NCI-H2227 (cell line): ENCODE data around the gene UNC45A.
"Not testable (repeated sequence)": the region's sequence is repeated elsewhere in the genome, so short reads cannot be mapped to it uniquely, and the experiment has no call there.

Source experiments
- DNase-seq: peaks from one replicate; lab custom pipeline; 2025; ENCODE audit not compliant: unreplicated experiment; lab: John Stamatoyannopoulos, UW

Gene UNC45A

DNA sequence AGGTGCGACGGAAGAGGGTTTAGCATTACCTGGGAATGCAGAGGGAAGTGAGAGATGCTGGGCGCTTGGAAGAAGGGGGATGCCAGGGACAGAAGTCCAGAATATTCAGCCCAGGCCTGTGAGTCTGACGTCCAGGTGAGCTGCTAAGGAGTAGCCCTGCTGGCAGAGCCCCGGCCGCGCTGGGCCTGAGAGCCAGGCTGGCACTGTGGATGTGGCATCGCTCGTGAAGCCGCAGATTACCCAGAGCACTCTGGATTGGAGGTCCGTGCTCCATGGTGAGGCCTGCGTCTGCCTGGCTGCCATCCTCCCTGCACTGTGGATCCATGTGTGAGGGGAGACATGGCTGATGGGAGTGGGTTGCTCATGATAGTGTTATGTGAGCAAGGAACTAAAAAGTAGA lies 17.5 kb upstream of the UNC45A start:
- DNase-seq, result no peak

DNA sequence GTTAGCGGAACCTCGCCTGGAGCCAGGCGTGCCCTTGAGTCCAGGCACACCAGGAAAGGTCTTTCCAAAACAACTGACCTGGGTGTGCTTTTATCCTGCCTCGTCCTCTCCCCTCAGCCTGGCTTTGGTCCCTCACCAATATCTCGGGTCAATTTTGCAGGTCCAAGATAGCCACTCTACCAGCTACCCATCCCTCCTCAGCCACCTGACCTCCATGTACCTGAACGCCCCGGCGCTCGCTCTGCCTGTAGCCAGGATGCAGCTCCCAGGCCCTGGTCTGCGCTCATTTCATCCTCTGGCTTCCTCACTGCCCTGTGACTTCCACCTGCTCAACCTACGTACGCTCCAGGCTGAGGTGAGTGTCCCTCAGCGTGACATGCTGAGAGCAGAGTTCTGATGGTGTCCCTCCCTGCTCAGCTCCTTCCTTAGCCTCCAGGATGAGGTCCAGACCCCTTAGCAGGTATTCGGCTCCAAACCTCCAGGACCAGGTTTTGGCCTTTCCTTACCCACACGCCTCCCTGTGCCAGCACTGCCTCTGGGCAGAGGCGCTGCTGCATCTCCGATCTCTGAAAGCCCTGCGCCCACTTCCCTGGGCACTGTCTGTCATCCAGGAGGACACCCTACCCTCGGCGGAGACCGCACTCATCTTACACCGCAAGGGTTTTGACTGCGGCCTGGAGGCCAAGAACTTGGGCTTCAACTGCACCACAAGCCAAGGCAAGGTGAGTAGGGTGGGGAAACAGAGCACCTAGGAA lies 16.9 kb upstream of the UNC45A start:
- DNase-seq, result no peak

DNA sequence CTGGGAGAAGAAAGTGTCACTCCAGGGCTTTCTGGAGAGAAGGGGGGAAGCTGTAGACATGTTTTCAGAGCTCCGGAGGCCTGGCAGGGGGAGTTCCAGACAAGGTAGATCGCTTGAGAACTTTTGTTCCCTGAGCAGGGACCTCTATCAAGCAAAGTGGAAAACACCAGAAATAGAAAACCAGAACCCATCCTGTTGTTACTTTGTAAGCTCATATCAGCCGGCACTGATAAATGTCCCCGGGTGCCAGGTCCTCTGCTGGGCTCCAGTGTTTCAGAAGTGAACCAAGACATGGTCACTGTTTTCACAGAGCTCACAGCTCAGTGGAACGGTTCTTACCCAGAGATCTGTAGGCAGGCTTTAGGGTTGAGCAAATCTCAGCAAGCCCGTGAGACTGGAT lies 16.2 kb upstream of the UNC45A start:
- DNase-seq, result no peak

DNA sequence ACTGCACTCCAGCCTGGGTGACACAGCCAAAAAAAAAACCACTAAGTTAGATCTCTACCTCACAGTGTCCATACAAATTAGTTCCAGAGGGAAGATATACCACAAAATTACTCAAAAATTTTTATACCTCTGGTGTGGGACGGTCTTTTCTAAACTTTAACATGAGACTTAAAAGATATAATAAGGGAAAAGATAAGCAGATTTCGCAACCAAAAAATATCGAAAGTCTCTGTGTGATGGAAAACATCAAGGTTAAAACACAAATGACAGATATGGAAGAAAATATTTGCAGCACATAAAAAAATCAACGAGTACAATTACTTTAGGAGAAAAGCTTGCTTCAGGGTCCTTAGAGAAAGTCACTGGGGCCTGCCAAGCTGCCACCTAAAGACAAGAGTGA lies 13.2 kb upstream of the UNC45A start:
- DNase-seq, result no peak

DNA sequence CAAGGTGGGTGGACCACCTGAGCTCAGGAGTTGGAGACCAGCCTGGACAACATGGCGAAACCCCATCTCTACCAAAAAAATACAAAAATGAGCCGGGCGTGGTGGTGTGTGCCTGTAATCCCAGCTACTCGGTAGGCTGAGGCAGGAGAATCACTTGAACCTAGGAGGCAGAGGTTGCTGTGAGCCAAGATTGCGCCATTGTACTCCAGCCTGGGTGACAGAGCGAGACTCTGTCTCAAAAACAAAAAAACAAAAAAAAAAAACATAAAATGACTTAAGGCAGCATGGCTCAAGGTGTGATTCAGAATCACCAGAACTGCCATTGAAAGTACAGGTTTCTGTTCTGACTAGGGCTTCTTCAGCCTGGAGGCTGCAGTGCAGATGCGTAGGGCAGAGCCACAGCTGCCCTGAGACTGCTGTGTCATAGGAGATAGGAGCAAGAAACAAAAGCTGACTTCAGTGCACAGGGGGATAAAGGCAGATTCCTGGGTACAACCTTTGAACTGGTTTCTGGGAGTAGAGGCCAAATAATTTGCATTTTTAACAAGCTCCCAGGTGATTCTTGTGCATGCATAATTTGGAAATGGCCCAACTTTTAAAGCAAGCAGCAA lies 12.3 kb upstream of the UNC45A start:
- DNase-seq, result not testable (repeated sequence)

DNA sequence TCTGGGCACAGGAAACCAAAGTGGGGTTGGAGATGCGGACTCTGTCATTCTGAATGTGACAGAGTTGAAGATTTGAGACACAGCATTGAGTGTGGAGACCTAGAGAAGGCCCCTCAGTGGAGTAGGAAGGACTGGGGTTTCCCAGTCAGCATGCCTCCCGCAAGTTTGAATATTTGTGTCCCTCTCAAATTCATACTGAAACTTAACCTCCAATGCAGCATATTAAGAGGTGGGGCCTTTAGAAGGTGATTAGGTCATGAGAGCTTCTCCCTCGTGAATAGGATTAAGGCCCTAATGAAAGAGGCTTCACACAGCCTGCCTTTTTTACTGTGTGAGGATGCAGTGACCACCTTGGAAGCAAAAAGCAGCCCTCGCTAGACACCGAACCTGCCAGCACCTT lies 10.7 kb upstream of the UNC45A start:
- DNase-seq, result no peak

DNA sequence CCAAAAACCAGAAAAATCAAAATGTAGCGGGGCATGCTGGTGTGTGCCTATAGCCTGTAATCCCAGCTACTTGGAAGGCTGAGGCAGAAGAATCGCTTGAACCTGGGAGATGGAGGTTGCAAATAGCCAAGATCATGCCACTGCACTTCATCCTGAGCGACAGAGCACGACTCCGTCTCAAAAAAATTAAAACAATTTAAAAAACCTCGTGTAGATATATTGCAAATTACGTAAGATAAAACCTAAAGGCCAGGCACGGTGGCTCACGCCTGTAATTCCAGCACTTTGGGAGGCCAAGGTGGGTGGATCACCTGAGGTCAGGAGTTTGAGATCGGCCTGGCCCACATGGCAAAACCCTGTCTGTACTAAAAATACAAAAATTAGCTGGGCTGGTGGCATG lies 8.3 kb upstream of the UNC45A start:
- not testable (repeated sequence) for DNase-seq

DNA sequence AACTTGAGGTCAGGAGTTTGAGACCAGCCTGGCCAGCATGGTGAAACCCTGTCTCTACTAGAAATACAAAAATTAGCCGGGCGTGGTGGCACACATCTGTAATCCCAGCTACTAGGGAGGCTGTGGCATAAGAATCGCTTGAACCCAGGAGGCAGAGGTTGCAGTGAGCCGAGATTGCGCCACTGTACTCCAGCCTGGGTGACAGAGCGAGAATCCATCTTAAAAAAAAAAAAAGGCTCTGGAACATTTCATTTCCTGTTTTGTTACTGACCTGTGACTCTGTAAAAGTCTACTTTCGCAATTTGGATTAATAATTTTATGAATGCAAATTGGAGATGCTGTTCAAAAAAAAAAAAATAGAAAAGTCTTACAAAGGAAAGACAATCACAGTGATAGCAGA lies 7.0 kb upstream of the UNC45A start:
- DNase-seq, result not testable (repeated sequence)

DNA sequence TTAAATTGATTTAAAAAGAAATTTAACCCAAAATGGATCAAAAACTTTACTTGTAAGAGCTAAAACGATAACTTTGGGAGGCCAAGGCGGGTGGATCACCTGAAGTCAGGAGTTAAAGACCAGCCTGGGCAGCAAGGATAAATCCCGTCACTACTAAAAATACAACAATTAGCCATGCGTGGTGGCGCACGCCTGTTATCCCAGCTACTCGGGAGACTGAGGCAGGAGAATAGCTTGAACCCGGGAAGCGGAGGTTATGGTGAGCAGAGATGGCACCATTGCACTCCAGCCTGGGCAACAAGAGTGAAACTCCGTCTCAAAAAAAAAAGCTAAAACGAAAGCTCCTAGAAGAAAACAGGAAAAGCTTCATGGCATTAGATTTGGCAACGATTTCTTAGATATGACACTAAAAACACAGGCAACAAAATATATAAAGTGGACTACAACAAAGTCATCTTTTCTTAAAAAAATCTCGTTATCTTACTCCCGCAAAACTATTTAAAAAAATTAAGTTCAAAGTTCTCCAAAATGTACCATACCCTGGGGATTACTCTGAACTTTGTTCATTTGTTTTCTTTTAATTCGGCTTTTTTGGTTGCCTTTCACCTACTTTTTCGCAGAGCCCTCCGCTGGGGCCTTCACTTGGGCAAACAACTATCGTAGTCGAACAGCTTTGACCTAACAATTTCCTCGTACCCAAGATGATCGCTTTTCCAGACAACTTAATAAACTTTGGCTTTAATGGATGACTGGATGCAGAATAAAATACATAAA lies 5.7 kb upstream of the UNC45A start:
- no peak for DNase-seq

DNA sequence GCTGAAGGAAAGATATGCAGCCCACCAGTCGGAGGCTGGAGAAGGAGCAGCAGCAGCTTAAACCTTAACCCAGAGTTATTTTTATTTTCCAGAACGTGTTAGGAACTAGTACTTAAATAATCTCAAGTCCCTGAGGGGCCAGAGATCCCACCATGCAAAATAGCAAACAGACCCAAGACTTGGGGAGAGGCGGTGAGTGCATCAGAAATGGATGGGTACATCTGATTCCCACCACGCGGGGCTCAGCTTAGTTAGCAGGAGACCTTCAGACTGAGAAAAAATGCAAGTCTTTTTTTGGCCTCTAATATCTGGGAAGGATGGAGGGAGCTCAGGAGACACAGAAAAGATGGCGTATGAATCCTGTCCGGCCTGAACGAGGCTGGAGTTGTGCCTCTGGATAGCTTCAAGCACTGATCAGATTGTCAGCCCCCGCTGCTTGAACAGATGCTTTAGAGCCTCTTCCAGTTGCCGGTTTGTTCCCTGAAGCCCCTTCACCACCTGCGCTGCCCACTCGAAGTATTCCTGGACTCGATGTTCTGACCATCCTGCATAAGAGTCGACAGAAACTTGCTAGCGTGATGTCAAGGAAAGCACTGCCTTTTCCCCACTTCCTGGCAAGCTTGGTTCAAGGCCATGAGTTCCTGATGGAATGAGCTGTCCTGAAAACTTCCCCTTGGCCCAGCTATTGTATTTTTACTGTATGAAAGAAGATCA lies 4.1 kb upstream of the UNC45A start:
- DNase-seq, result peak; percentile 15

DNA sequence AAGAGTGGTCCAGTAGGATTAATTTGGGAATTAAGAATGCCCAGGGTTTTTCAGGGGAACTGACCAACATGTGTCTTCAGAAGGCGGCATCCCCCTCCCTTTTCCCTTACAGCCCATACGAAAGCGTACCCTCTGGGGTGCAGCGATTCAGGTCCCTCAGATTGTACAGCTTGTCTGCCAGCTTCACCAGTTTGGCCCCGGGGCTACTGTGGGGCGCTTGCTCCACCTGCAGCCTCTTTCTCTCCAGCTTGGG lies 3.6 kb upstream of the UNC45A start:
- DNase-seq, result no peak

DNA sequence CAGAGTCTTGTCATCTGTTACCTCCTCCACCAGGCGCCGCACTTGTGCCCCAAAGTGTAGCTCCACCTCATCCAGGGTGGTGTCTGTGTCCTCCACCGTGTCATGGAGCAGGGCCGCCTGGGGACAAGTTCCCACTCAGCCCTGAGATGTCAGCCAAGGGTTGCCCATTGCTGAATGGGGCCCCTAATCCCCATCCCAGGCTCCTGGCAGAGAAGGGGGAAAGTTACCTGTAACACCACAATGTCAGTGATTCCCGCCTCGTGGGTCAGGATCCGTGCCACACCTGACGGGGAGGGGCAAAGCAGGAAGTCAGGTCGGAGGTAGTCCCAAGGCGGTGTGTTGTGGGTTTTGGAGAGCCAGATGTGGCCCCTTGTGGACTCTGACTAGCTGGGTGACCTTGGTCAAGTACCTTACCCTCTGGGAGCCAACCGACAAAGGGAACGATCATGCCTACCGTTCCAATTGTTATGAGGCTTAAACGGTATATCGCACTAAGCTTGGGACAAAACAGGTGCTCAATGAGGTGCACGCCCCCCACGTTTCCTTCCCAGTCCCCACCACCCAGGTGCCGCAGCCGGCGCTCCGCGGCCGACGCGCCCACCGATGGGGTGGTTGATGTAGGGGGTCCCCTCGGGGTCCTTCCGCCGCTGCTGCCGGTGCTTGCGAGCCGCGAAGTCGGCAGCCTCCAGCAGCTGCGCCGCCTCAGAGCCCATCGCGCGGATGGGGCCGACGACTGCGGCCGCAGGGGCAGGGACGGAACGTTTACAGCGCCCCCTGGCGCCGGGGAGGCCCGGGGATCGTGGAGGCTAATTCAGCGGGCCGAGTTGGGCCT lies 3.0 kb upstream of the UNC45A start, which contains the start of gene HDDC3:
HDDC3 (minus strand) TSS at position 722 of the 832 bp plus-strand sequence; CDS start at position 713, 9 bp downstream.
- DNase-seq, result peak; percentile 90

DNA sequence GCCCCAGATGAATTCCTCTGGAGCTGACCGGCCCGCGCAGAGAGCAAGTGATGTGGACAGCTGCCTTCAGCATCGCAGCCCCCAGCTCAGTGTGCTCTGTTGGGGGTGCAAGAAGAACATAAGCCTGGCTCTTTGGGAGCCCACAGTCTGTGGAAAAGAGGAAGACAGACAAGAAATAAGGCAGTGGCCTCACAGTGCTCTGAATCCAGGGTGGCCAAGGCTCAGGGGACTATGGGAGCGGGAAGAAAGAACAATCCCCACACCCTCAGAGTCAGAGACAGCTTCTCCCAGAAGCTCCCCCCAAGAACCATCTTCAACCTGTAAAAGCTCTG lies 2.5 kb upstream of the UNC45A start:
- DNase-seq, result no peak

DNA sequence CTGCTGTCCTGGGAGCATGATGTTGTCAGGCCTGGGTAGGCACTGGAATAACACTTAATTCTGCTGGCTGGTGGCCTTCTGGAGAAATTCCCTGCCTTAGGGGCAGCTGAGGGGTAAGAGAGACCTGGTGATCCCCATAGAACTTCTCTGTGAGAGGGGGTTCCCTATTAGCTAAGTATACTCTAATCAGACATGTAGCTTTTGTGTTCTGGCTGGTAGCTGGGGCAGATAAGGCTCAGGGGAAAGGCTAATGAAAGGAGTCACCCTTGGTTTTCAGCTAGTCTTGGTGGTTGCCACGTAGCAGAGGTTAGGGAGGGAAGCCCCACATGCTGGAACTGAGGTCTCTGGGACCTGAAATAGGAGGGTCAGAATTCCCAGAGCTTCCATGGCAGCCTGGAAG lies 1.8 kb upstream of the UNC45A start:
- DNase-seq, result no peak

DNA sequence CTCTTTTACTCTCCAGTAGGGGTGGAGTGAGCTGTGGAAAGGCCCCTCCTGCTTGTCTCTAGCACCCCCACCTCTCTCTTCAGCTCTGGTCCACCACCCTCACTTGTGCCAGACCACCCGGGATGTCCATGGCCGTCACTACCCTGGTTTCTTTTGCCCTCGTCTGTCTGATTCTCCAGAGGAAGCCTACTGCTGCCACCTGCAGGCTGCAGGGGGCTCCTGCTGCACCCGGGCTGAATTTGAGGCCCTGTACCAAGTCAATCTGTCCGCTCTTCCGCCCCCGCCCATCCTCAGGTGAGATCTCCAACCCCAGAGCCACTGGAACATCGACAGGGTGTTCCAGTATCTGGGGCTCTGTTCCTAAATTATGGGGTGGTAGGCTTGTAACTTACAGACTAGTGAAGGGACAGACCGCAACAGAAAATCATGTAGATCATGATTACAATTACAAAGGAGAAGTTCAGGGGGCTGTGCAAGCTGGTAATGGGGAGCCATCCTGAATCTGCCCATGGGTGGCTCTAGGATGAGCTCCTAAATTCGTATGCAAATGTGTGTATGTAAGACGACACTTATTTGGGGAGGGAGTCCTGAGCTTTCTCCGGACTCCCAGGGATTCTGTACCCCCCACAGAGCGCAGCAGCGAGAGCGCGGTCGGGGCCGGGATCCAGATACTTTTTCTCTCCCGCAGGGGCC lies 683 bp upstream of the UNC45A start:
- peak; percentile 83 for DNase-seq

DNA sequence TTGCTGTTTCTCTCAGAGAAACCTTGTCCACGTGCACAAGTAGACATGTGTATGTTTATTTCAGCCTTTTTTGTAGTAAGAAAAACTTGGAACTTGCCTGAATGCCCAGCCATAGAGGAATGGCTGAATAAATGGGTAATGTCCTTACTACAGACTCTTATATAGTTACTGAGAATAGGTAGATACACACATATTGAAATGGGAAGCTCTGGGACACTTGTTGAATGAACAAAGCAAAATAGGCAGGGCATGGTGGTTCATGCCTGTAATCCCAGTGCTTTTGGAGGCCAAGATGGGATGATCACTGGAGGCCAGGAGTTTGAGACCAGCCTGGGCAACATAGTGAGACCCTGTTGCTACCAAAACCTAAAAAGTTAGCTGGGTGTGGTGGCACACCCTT lies 1.7 kb downstream of the UNC45A start:
- DNase-seq, result no peak

DNA sequence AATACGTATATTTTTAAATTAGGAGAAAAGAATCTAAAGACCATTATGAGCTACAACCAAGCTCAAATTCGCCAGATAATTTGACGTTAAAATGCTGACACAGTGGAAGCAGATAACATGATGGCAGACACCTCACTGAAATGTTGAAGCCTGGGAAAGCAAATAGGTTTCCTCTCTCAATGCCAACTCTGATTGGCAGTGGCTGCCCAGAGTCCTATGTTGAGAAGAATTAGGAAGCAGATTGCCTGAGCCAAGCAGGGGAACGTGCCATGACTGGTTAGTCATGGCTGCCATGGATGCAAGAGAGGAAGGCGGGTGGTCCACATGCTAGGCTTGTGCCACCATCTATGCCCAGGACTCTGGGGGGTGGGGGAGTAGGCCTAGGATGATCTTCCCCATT lies 3.2 kb downstream of the UNC45A start:
- no peak for DNase-seq

DNA sequence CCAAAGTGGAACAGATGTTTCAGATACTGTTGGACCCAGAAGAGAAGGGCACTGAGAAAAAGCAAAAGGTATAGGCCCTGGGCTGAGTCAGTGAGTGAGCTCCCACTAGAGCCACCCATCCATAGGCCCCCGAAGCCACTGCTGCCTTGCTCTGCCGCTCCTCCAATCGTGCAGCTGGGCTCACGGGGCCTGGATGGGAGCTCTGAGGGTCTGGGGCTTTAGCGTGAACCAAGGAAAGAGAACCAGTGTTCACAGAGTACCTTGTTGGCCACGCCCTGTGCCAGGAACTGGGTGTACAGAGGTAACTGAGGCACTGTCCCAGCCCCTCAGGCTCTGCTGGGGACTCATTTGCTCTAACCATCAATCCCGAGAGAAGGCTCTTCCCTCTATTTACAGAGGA lies 4.7 kb downstream of the UNC45A start:
- DNase-seq, result no peak

DNA sequence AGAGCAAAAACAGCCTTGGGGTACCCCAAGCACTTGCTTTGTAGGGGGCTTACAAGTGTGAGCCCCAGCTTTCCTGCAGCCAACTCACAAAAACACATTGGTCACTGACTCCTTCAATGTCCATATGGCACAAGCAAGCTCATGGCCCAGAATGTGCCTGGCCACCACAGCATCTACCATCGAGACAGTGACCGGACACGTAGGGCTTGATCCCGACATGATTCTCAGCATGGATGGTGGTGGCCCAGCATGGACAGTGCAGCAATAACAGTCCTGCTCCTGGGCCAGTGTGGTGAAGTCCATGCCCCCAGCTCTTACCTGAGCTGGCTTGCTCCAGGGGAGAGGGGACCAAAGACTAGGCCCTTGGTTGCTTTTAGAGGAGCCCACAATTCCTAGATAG lies 6.0 kb downstream of the UNC45A start:
- no peak for DNase-seq

DNA sequence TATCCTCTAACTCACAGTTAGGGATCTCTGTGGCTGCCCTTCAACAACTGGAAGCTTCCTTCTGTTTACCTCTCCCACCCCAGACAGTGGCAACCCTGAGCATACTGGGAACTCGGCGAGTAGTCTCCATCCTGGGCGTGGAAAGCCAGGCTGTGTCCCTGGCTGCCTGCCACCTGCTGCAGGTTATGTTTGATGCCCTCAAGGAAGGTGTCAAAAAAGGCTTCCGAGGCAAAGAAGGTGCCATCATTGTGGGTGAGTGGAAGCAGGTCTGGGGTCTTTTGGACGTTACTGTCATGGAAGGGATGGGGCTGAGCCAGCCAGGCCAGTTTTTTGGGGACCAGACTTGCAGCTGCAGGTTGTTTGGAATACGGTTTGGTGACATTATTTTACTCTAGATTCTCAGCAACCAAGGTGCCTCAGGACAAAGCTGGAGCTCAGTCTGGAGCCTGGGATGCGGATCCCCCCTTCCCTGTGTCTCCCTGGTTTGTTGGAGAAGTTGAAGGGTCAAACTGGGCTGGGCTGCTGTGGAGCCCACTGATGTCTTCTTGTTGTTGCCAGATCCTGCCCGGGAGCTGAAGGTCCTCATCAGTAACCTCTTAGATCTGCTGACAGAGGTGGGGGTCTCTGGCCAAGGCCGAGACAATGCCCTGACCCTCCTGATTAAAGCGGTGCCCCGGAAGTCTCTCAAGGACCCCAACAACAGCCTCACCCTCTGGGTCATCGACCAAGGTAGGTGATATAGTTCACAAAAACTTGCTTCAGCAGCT lies 7.5 kb downstream of the UNC45A start:
- no peak for DNase-seq
